Measurements from ENCODE around the gene RNF19B. TPM values are rescaled to one million over a fixed set of nuclear protein-coding genes. Genes with fewer than 3 reads are reported as not detected.

The RNF19B gene
- total and polyA plus RNA-seq, 5 experiments from 2014 or later, result 0.44 to 21.6 (median 1.8) TPM

DNA sequence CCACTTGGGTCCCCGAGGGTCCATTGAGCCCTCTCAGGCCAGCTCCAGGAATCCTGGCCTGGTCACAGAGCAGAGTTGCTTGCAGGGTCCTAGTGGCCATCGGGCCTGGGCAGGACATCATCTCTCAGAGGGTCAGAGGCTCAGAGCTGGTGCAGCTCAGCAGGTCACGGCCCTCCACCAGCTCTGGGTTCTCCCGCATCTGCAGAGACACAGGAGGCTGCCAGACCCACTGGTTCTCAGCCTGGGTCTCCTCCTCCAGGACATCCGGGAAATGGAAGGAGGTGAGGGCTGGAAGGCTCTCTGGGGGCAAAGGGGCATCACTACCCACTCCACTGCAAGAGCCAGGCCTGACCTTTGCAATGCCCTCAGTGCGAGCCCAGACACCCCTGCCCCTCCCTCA lies 69.9 kb downstream of the RNF19B start:
- H3K4me3 Mint-ChIP-seq, result peak overlapping the region in 1 of 10 donors; percentile 10
- peaks cover 0 to 5% (median 0%) of the 10 kb centered on the region in 3 donors for H3K36me3 Mint-ChIP-seq
- ATAC-seq, result no peak
- POLR2A ChIA-PET, result no interaction called here
- peak in 1 of 10 donors; percentile 21 for DNase-seq
- no peak overlapping the region for H3K27ac Mint-ChIP-seq
- peaks cover 8 to 16% (median 9%) of the 10 kb centered on the region in 4 donors for H3K4me1 Mint-ChIP-seq
- H3K27me3 Mint-ChIP-seq, result peaks cover 36 to 92% (median 61%) of the 10 kb centered on the region in 5 donors
- H3K9me3 Mint-ChIP-seq, result peaks cover 0 to 3% (median 0%) of the 10 kb centered on the region in 9 donors

DNA sequence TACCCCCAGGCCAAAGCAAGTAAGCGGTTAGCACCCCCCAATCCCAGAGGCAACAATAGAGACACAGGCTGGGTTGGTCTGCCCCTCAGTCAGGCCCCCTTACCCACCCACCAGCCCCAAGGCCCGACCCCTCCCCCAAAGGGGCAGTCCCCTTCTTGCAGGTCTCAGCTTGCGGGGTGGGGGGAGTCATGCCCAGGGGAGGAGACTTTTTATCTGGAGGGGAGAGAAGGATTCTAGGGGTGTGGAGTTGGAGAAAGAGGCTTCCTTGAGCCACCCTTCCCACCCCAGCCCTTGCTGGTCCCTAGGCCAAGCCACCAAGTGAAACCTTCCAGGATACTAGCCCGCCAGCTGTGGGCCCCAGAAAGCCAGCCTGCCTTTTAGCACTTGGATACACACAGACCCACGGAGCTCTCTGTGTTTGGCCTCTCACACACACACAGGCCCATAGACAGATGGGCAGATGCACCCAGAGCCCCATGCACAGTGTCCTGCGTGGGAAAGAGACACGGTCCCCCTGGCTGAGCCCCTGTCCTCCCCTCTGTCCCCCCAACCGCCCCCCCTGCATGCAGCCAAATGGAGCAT lies 70.5 kb downstream of the RNF19B start:
- H3K4me3 Mint-ChIP-seq, result peak overlapping the region; percentile 51 to 79 (median 66)
- DNase-seq (peak in 1 of 10 donors; percentile 53), ATAC-seq (no peak)
- H3K9me3 Mint-ChIP-seq, result peaks cover 0 to 3% (median 0%) of the 10 kb centered on the region in 9 donors
- H3K36me3 Mint-ChIP-seq, result peaks cover 0 to 5% (median 0%) of the 10 kb centered on the region in 3 donors
- peaks cover 38 to 92% (median 61%) of the 10 kb centered on the region in 5 donors for H3K27me3 Mint-ChIP-seq
- POLR2A ChIA-PET, result no interaction called here
- peaks cover 8 to 16% (median 9%) of the 10 kb centered on the region in 4 donors for H3K4me1 Mint-ChIP-seq
- peak overlapping the region in 1 of 10 donors; percentile 83 for H3K27ac Mint-ChIP-seq

GRCh38 chr1:32893198-32894018 lies 71.2 kb downstream of the RNF19B start:
- POLR2A ChIA-PET, result interaction anchor here (0.6 kb wide), 1 partner anchor 109 kb away, joined by 4 read pairs; no protein-coding TSS in a partner anchor
- H3K36me3 Mint-ChIP-seq, result peaks cover 0 to 5% (median 0%) of the 10 kb centered on the region in 3 donors
- ATAC-seq, result peak; percentile 58 to 69
- peaks cover 37 to 92% (median 57%) of the 10 kb centered on the region in 5 donors for H3K27me3 Mint-ChIP-seq
- peaks cover 8 to 16% (median 9%) of the 10 kb centered on the region in 4 donors for H3K4me1 Mint-ChIP-seq
- H3K4me3 Mint-ChIP-seq, result peak overlapping the region; percentile 60 to 82 (median 70)
- peak in 1 of 10 donors; percentile 55 for DNase-seq
- H3K27ac Mint-ChIP-seq, result peak overlapping the region in 1 of 10 donors; percentile 83
- peaks cover 0 to 3% (median 0%) of the 10 kb centered on the region in 9 donors for H3K9me3 Mint-ChIP-seq

GRCh38 chr1:32892368-32893197 lies 72.0 kb downstream of the RNF19B start:
- Mint-ChIP-seq H3K27me3 (peaks cover 42 to 93% (median 61%) of the 10 kb centered on the region in 5 donors), H3K27ac (peak overlapping the region in 2 of 10 donors; percentile 72 to 75), H3K4me3 (peak overlapping the region; percentile 50 to 82 (median 74)), H3K9me3 (peaks cover 0 to 3% (median 0%) of the 10 kb centered on the region in 9 donors), H3K4me1 (peaks cover 8 to 16% (median 10%) of the 10 kb centered on the region in 4 donors), H3K36me3 (peaks cover 0 to 5% (median 0%) of the 10 kb centered on the region in 3 donors)
- POLR2A ChIA-PET, result interaction anchor here (0.6 kb wide), 1 partner anchor 110 kb away, joined by 4 read pairs; no protein-coding TSS in a partner anchor
- DNase-seq (peak in 8 of 10 donors; percentile 11 to 60 (median 33)), ATAC-seq (peak; percentile 75 to 83)

GRCh38 chr1:32891630-32892029 lies 73.0 kb downstream of the RNF19B start:
- POLR2A ChIA-PET, result no interaction called here
- peaks cover 44 to 93% (median 63%) of the 10 kb centered on the region in 5 donors for H3K27me3 Mint-ChIP-seq
- H3K4me1 Mint-ChIP-seq, result peaks cover 8 to 23% (median 11%) of the 10 kb centered on the region in 4 donors

GRCh38 chr1:32891241-32891570 lies 73.4 kb downstream of the RNF19B start:
- Mint-ChIP-seq H3K36me3 (peaks cover 0 to 6% (median 0%) of the 10 kb centered on the region in 3 donors), H3K4me1 (peaks cover 8 to 24% (median 11%) of the 10 kb centered on the region in 4 donors), H3K27ac (no peak overlapping the region), H3K4me3 (peak overlapping the region in 3 of 10 donors; percentile 12 to 16 (median 12)), H3K9me3 (peaks cover 0 to 6% (median 0%) of the 10 kb centered on the region in 9 donors), H3K27me3 (peaks cover 44 to 91% (median 59%) of the 10 kb centered on the region in 5 donors)
- POLR2A ChIA-PET, result no interaction called here
- ATAC-seq (no peak), DNase-seq (peak in 1 of 10 donors; percentile 24)

More at GRCh38 chr1:32891630-32892029, 73.0 kb downstream of the RNF19B start:
- Mint-ChIP-seq H3K9me3 (peaks cover 0 to 6% (median 0%) of the 10 kb centered on the region in 9 donors), H3K4me3 (peak overlapping the region in 5 of 10 donors; percentile 65 to 79 (median 76)), H3K27ac (no peak overlapping the region), H3K36me3 (peaks cover 0 to 6% (median 0%) of the 10 kb centered on the region in 3 donors)
- DNase-seq (no peak), ATAC-seq (no peak)

- peaks cover 41 to 91% (median 55%) of the 10 kb centered on the region in 5 donors for H3K27me3 Mint-ChIP-seq
- H3K27ac Mint-ChIP-seq, result no peak overlapping the region
- POLR2A ChIA-PET, result no interaction called here
- H3K4me1 Mint-ChIP-seq, result peaks cover 8 to 27% (median 13%) of the 10 kb centered on the region in 4 donors
- H3K36me3 Mint-ChIP-seq, result peaks cover 0 to 4% (median 0%) of the 10 kb centered on the region in 3 donors
- H3K4me3 Mint-ChIP-seq, result peak overlapping the region in 1 of 10 donors; percentile 16
- ATAC-seq (no peak), DNase-seq (peak in 1 of 10 donors; percentile 19)
- H3K9me3 Mint-ChIP-seq, result peaks cover 0 to 6% (median 0%) of the 10 kb centered on the region in 9 donors
Measured at GRCh38 chr1:32890516-32891240, 73.9 kb downstream of the RNF19B start.

- Mint-ChIP-seq H3K27ac (no peak overlapping the region), H3K4me1 (peaks cover 10 to 33% (median 17%) of the 10 kb centered on the region in 4 donors), H3K4me3 (no peak overlapping the region), H3K27me3 (peaks cover 48 to 93% (median 61%) of the 10 kb centered on the region in 5 donors), H3K36me3 (peaks cover 0 to 4% (median 0%) of the 10 kb centered on the region in 3 donors), H3K9me3 (peaks cover 0 to 6% (median 0%) of the 10 kb centered on the region in 9 donors)
- DNase-seq (no peak), ATAC-seq (no peak)
- POLR2A ChIA-PET, result no interaction called here
Measured at GRCh38 chr1:32889731-32890278, 74.8 kb downstream of the RNF19B start.

DNA sequence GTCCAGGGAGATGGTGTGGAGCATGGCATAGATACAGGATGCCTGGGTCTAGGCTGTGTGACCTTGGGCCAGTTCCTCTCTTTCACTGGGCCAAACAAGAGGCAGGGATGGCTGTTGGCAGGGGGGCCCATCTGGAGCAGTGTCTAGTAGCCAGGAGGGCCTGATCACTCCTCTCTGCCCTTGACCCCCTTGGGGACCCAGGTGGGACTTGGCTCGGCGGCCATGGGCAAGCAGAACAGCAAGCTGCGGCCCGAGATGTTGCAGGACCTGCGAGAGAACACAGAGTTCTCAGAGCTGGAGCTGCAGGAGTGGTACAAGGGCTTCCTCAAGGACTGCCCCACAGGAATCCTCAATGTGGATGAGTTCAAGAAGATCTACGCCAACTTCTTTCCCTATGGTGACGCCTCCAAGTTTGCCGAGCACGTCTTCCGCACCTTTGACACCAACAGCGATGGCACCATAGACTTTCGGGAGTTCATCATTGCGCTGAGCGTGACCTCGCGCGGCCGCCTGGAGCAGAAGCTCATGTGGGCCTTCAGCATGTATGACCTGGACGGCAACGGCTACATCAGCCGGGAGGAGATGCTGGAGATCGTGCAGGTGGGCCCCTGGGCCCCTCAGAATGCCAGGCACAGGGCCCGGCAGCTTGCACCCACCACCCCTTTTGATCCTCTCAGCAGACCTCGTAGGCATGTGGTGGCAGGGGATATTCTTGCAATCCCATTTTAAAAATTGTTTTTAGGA lies 75.8 kb downstream of the RNF19B start:
- H3K9me3 Mint-ChIP-seq, result peaks cover 0 to 6% (median 0%) of the 10 kb centered on the region in 9 donors
- ATAC-seq, result no peak
- no peak overlapping the region for H3K27ac Mint-ChIP-seq
- DNase-seq, result no peak
- POLR2A ChIA-PET, result no interaction called here
- H3K27me3 Mint-ChIP-seq, result peaks cover 51 to 98% (median 64%) of the 10 kb centered on the region in 5 donors
- peaks cover 0 to 4% (median 0%) of the 10 kb centered on the region in 3 donors for H3K36me3 Mint-ChIP-seq
- peaks cover 10 to 33% (median 17%) of the 10 kb centered on the region in 4 donors for H3K4me1 Mint-ChIP-seq
- H3K4me3 Mint-ChIP-seq, result no peak overlapping the region

GRCh38 chr1:32888134-32888533 lies 76.5 kb downstream of the RNF19B start:
- ATAC-seq, result no peak
- Mint-ChIP-seq H3K4me1 (peaks cover 7 to 30% (median 15%) of the 10 kb centered on the region in 4 donors), H3K4me3 (no peak overlapping the region), H3K36me3 (peaks cover 0 to 4% (median 0%) of the 10 kb centered on the region in 3 donors), H3K27me3 (peaks cover 54 to 98% (median 67%) of the 10 kb centered on the region in 5 donors), H3K9me3 (peaks cover 0 to 6% (median 0%) of the 10 kb centered on the region in 9 donors), H3K27ac (no peak overlapping the region)
- no peak for DNase-seq
- POLR2A ChIA-PET, result no interaction called here

Measured in naive thymus-derived CD8-positive, alpha-beta T cell (primary cell).